Measurements from ENCODE around the gene LRRC19.

- TF ChIP-seq, protein P1, sequence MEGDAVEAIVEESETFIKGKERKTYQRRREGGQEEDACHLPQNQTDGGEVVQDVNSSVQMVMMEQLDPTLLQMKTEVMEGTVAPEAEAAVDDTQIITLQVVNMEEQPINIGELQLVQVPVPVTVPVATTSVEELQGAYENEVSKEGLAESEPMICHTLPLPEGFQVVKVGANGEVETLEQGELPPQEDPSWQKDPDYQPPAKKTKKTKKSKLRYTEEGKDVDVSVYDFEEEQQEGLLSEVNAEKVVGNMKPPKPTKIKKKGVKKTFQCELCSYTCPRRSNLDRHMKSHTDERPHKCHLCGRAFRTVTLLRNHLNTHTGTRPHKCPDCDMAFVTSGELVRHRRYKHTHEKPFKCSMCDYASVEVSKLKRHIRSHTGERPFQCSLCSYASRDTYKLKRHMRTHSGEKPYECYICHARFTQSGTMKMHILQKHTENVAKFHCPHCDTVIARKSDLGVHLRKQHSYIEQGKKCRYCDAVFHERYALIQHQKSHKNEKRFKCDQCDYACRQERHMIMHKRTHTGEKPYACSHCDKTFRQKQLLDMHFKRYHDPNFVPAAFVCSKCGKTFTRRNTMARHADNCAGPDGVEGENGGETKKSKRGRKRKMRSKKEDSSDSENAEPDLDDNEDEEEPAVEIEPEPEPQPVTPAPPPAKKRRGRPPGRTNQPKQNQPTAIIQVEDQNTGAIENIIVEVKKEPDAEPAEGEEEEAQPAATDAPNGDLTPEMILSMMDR (conservative IDR thresholded peaks at IDR 0.05 in 1 of 2, IDR thresholded peaks at IDR 0.05 in 1 of 2; ENCODE audit: extremely low read depth in 1 of 2, insufficient read depth in 1 of 2, low read depth in 1 of 2, low read length in 2 of 2) = no peak
- TF ChIP-seq EZH2 (IDR thresholded peaks at IDR 0.05; ENCODE audit: borderline replicate concordance, low read length) = no peak
These were observed 23.7 kb upstream of the LRRC19 start for GRCh38 chr9:27029186-27029585.
